Endometrial microvascular endothelial cells (primary cell): Measurements from ENCODE around the gene FBLN2. TPM values are rescaled to one million over a fixed set of nuclear protein-coding genes. Genes with fewer than 3 reads are reported as not detected.

Experiments used
- in situ Hi-C: cut with HindIII; loops from 2 replicates; pipeline ENCODE4 v1.10.0; 2017; ENCODE audit warnings: low sequenced_read_pairs, low pct_unique_long_range_greater_than_20kb; ENCODE audit errors: inconsistent ontology term
- total RNA-seq: library from RNA; depleted of rRNA; stranded (reverse); fragments of >200 nt; gene quantifications from one replicate; pipeline ENCODE4 v1.2.3, GENCODE V29; 2015; ENCODE audit errors: inconsistent ontology term

Gene FBLN2
- total RNA-seq, 1 donor from 2014 or later: 0.37 TPM

DNA sequence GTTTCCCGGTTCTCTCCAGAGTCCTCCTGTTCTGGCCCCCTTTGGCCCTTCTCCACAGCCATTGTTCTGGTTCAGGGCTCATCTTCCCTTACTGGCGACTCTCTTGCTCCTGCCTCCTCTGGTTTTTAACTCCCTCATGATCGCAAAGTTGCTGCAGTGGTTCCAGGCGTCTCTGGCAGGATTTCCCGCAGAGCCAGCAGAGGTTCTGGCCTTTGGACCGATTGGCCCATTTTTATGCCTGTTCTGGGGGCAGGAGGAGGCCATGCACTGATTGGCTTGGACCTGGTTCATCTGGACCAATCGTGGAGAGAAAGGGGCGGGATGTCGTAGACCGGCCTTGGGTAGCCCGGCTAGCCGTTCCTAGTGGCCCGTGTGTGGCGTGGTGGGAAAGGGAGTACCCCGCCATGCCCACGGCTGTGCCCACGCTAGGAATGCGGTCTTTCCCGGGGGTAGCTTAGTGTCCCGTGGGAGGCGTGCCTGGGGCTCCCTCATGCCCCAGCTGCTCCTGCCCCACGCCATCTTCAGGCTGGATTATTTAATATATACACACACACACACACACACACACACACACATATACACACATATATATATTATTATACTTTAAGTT lies 113.4 kb downstream of the FBLN2 start:
- in situ Hi-C loops: no loop called here

GRCh38 chr3:13663781-13664535 lies 115.0 kb downstream of the FBLN2 start:
- in situ Hi-C loops: no loop called here

DNA sequence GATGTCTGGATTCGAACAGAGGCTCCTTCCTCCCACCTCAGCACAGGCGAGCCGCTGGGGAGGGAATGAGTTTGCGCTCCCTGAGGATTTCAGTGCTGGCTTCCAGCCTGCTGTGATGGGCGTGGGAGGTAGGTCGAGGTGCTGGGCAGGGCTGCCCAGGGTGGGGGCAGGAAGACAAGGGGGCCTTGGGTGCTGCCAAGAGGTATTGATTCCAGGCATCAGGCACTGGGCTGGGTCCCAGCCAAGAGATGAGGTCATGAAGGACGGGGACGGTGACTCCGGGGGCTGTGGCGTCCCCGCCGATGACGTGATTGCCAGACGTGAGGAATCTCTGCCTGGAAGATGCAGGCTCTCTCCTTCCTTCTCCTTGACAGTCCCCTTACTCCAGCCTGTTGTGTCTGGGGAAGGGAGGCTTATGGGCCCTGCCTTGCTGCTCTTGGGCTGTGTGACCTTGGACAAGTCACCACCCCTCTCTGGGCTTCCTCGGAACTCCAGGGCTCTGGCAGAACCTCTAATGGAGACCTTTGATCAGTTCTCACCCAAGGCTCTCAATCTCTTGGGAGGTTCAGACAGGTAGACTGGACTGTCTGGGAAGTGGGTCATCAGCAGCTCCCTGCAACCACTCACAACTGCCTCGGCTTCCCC lies 116.8 kb downstream of the FBLN2 start:
- in situ Hi-C loops: no loop called here

DNA sequence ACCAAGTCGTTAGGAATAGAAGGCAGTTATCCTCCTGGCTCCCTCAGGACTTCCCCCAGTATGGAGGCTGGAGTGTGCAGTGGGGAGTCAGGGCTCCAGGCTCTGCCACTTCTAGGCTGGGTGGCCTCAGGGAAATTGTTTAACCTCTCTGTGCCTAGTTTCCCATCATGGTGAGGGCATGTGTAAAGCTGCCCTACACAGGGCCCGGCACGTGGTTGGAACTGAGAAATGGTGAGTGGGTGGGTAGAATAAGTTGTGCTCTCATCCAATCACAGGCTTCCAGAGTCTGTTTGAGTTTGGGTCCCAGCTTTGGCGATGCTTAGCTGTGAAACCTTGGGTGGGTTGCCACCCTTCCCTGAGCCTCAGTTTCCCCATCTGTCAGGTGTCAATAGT lies 117.3 kb downstream of the FBLN2 start:
- in situ Hi-C loops: no loop called here

DNA sequence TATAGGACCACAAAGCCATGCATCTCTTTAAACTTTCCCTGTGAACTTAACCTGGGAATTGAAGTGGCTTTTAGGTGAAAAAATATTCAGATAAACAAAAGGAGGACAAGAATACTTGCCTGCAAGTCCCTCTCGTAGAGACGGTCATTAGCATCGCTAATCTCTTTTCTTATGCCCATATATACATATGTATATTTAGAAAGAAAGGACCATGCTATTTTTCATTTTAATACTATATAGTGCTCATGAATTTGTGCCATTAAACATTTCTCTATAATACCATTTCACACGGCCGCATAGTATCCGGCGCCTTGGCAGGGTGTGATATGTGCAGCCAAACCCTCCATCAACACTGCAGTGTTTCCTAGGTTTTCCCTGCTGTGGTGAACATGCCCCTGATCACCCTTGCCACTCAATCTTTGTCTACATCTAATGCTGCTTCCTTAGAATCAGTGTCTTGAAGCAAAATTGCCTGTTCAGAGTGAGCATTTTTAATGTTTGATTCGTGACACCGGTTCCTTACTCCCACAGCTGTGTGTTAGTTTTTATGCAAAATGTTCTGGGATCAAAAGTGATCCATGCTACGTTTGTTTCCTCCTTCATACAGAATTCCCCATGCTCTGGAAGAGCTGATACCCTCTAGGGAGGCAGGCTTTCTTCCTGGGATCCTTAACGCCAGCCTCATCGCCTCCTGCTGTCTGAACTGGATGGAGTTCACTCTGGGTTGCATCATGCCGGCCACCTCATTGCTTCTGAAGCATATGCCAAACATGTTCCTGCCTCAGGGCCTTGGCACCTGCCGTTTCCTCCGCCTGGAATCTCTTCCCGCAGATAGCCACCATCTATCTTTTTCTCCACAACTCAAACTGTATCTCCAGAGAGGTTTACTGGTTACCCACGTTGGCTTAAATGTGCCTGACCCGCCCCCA lies 118.1 kb downstream of the FBLN2 start:
- in situ Hi-C loops: no loop called here

DNA sequence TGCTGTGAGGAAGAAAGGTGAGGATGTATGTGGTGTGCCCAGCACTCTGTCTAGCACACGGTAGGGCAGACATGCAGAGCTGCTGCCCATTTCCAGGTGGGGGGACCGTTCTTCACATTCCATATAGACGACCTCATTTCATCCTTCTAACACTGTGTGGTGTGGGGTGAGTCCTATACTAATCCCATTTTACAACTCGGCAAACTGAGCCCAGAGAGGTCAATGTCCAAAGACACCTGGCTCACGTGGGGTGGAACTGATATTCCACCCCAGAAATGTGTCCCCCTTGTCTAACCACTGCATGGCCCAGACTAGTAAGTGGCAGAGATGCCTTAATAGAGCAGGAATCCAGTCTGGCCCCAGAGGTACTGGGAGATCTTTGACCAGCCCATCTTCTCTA lies 119.2 kb downstream of the FBLN2 start:
- in situ Hi-C loops: no loop called here

- in situ Hi-C loops: no loop called here
Measured at GRCh38 chr3:13669457-13669856, 120.5 kb downstream of the FBLN2 start.

DNA sequence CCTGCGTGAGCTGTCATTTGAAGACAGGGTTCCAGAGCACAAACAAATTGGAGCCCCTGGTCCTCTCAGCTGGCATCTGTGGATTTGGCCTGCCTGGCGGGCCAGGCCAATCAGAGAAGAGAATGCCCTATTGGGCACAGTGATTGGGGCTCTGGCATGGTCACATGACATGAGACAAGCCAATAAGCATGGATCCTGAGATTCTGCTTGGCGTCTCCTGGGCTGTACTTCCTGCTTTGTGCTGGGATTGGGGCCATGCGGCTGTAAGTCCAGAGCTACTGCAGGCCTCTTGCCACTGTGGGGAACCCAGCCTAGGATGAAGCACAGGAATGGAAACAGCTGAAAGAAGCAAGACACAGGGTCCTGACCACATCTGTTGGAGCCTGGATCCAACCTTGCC lies 121.4 kb downstream of the FBLN2 start:
- in situ Hi-C loops: no loop called here

DNA sequence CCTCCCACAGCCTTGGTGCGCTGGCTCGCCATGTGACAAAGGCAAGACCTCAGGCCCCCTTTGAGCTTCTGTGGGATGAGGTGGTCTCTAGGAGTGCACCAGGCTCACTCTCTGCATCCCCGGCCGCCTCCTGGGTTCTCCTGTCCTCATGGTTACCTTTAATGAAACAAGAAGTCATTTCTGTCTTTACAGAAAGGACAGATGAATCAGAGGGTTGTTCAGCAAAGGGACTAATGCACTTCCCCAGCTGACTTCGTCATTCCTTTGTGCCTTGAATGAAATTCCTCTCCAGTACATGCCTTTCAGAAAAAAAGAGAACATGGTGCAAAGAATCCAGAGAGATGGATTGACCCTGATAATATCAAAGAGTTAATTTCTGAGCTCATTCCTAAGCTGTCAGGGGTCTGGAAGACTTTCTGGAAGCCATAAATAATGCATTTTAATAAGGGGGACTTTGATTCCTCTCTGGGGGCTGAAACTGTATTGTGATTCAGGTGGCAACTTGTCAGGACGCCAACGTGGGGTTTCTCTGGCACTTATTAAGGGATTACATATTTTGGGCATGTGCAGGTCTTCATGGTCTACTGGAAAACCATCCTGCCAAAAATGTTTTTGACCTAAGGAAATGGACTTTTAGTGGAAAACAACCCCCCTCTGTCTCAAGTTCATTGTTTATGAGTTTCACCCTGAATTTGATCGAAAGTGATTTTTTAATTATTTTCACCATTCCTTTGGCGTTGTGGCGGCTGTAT lies 122.7 kb downstream of the FBLN2 start:
- in situ Hi-C loops: no loop called here

DNA sequence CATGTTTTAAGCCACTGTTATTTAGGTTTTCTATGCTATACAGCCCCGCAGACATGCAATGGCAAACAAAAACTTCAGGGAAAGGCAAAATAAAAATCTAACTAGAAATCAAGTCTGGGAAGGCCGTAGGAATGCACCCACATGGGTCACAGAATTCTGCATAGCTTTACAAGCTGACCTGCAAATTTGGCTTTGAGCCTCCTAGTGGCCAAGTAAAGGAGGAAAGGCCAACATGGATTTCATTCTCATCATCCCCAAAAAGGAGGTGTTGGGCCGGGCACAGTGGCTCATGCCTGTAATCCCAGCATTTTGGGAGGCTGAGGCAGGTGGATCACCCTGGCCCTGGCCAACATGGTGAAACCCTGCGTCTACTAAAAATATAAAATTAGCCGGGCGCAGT lies 124.3 kb downstream of the FBLN2 start:
- in situ Hi-C loops: no loop called here

- in situ Hi-C loops: no loop called here
Measured at GRCh38 chr3:13674538-13675185, 125.7 kb downstream of the FBLN2 start.

DNA sequence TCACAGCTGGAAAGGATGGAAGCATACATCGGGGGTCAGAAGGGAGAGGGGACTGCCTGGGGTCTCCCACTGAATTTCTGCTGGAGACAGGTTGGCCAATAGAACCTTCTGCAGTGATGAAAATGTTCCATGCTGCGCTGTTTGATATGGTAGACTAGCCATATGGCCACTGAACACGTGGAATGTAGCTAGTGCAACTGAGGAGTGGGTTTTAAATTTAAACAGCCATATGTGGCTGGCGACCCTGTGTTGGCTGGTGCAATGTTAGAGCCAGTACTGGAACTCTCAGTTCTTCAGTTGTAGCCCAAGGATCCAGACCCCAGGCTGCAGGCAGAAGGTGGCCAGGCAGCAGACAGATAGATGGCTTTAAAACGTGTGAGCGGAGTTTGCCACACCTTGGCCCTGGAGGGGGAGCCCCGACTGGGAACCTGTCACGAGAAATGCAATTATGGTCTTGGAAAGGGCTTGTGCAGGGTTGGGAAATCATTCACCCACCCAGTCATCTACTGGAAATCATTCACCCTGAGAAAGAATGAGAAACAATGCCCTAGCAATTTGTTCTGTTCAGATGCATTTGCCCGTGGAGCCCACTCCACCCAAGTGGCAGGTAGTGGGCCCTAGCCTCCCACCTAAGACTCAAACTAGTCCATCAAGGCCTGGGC lies 127.6 kb downstream of the FBLN2 start:
- in situ Hi-C loops: no loop called here

GRCh38 chr3:13677272-13677671 lies 128.3 kb downstream of the FBLN2 start:
- in situ Hi-C loops: no loop called here

- in situ Hi-C loops: no loop called here
Measured at GRCh38 chr3:13681931-13682330, 133.0 kb downstream of the FBLN2 start.

- in situ Hi-C loops: no loop called here
Measured at GRCh38 chr3:13682331-13683013, 133.5 kb downstream of the FBLN2 start.

- in situ Hi-C loops: no loop called here
Measured at GRCh38 chr3:13683288-13683687, 134.4 kb downstream of the FBLN2 start.

- in situ Hi-C loops: no loop called here
Measured at GRCh38 chr3:13683772-13684171, 134.8 kb downstream of the FBLN2 start.
